Panc1 (cell line): ENCODE results near the gene PLXNA2. TPM values are rescaled to one million over a fixed set of nuclear protein-coding genes. Genes with fewer than 3 reads are reported as not detected.

ENCODE experiments used
- ATAC-seq: fragments of 200-7000 bp; cut with Tn5 transposase; 2 replicates; pipeline ENCODE4 v1.9.1; 2020; ENCODE audit warnings: mild to moderate bottlenecking, moderate library complexity
- BruUV-seq: library from RNA; stranded (reverse); fragments of 400-500 nt; replicated peaks from 2 replicates; lab custom pipeline; 2021; lab: Mats Ljungman, UMichigan
- CTCF ChIA-PET: fragments of 300-600 bp; sonication (Branson Sonifier 250); formaldehyde crosslinking; loops from one replicate; lab custom pipeline; 2022; ENCODE audit warnings: antibody characterized with exemption; lab: Charles Lee
- POLR2A ChIA-PET: fragments of 300-600 bp; sonication (Branson Sonifier 250); formaldehyde crosslinking; loops from one replicate; lab custom pipeline; 2022; ENCODE audit warnings: antibody characterized with exemption; lab: Charles Lee
- DNase-seq: peaks from one replicate; pipeline ENCODE4 v3.0.0-alpha.2; 2010; ENCODE audit warnings: low read depth, low spot score
- H3K27ac ChIP-seq: 2 replicates; pipeline ENCODE4 v1.5.1; 2011; ENCODE audit warnings: mild to moderate bottlenecking, low read length, inconsistent platforms
- H3K27me3 ChIP-seq: fragments of 200-500 bp; sonication (Bioruptor generic); 2 replicates; pipeline ENCODE4 v1.6.0; 2014; ENCODE audit warnings: low read length, inconsistent platforms; ENCODE audit not compliant: control insufficient read depth, insufficient read depth
- H3K36me3 ChIP-seq: fragments of 200-500 bp; sonication (Bioruptor generic); 2 replicates; pipeline ENCODE4 v1.5.1; 2014; ENCODE audit warnings: inconsistent platforms, mild to moderate bottlenecking, low read length, moderate library complexity; ENCODE audit not compliant: control insufficient read depth, insufficient read depth
- H3K4me1 ChIP-seq: 2 replicates; pipeline ENCODE4 v1.5.1; 2011; ENCODE audit warnings: inconsistent platforms, mild to moderate bottlenecking, low read length, moderate library complexity; ENCODE audit not compliant: control insufficient read depth, insufficient read depth
- H3K4me3 ChIP-seq, 2 experiments: 2 replicates each; pipeline ENCODE4 v1.5.1; 2011 to 2012; ENCODE audit warnings: low read depth in 2 of 2, low read length in 2 of 2, mild to moderate bottlenecking in 2 of 2, inconsistent platforms in 1 of 2, moderate library complexity in 1 of 2
- H3K9me3 ChIP-seq: fragments of 200-500 bp; sonication (Bioruptor generic); 2 replicates; pipeline ENCODE4 v1.5.1; 2014; ENCODE audit warnings: low read depth, mild to moderate bottlenecking, inconsistent platforms, low read length, moderate library complexity; ENCODE audit not compliant: control insufficient read depth, insufficient read depth
- POLR2AphosphoS5 ChIP-seq: IDR thresholded peaks from 2 replicates; pipeline ENCODE4 v1.6.1; 2012; ENCODE audit warnings: mild to moderate bottlenecking, low read depth, low read length, moderate library complexity
- SIN3A ChIP-seq: IDR thresholded peaks from 2 replicates; pipeline ENCODE4 v1.6.1; 2012; ENCODE audit warnings: low read depth, mild to moderate bottlenecking, low read length, moderate library complexity, borderline replicate concordance; ENCODE audit not compliant: insufficient read depth
- TCF7L2 ChIP-seq: IDR thresholded peaks from 2 replicates; pipeline ENCODE4 v1.6.1; 2011; ENCODE audit warnings: mild to moderate bottlenecking, low read depth, low read length, inconsistent platforms
- in situ Hi-C: cut with HindIII; loops from 2 replicates; pipeline ENCODE4 v1.10.0; 2016; ENCODE audit warnings: low sequenced_read_pairs, low pct_unique_long_range_greater_than_20kb
- intact Hi-C: fragments of 100-400 bp; cut with micrococcal nuclease; formaldehyde crosslinking; loops from one replicate; pipeline ENCODE4 v1.10.0; 2022; ENCODE audit not compliant: unreplicated experiment
- total RNA-seq: library from RNA; stranded (reverse); gene quantifications from one replicate; pipeline ENCODE4 v1.2.1, GENCODE V29; 2021; ENCODE audit not compliant: unreplicated experiment
- TF ChIP-seq, protein P1 (sequence below): fragments of 450-650 bp; IDR thresholded peaks from 2 replicates; pipeline ENCODE4 v1.5.1; 2017; ENCODE audit warnings: mild to moderate bottlenecking
- TF ChIP-seq, protein P2 (sequence below), 2 experiments: IDR thresholded peaks; 2 replicates each; pipeline ENCODE4 v1.6.1; 2011 to 2012; ENCODE audit warnings: low read depth in 2 of 2, control low read depth in 1 of 2, low read length in 1 of 2, mild to moderate bottlenecking in 1 of 2, moderate library complexity in 1 of 2; ENCODE audit not compliant: insufficient read depth in 1 of 2

Gene PLXNA2
- total RNA-seq, 1 experiment from 2014 or later: 0.98 TPM

DNA sequence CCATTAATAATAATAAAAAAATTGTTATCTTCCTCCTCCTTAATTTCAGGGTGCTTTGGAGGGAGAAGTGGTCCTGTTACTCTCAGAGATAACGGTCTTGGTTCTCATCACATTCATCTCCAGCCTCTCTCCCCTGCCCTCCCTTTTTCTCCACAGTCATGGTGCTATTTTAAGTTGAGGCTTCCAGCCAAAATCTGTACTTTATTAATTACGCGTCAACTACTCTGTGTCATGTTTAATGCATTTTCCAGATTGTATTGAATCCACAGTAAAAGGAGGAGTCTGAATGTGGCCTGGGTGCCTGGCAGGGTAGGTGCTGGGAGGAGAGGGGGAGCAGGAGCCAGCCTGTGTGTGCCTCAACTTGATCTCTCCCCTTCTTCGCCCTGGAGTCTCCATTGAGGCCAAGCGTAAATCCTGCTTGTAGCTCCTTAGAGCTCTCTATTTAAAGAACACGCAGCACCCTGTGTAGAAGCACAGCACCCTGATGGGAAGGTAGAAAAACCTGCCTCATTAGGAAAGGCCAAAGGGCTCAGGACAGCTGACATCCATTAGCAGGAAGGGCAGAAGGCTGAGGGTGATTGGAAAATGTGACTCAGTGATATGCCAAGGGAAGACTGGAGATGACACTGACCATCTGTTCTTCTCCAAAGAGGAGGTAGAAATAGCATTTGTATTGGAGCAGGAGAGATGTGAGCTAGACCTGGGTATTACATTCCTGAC lies 82.4 kb downstream of the PLXNA2 start:
- in situ Hi-C loops: no loop called here
- DNase-seq: no peak
- no peak overlapping the region for H3K27ac ChIP-seq
- no TSS peak for BruUV-seq
- peaks cover 2% of the 10 kb centered on the region; the same call in 1 of the 2 replicates for H3K27me3 ChIP-seq
- intact Hi-C loops: no loop called here
- ChIA-PET POLR2A (no interaction called here), CTCF (interaction anchor here (0.7 kb wide), 1 partner anchor 463 kb away, joined by 3 read pairs; no protein-coding TSS in a partner anchor)
- no peaks in the 10 kb centered on the region for H3K4me1 ChIP-seq
- H3K36me3 ChIP-seq: no peaks in the 10 kb centered on the region
- no peak for ATAC-seq
- H3K9me3 ChIP-seq: no peaks in the 10 kb centered on the region
- TF ChIP-seq, protein P1, sequence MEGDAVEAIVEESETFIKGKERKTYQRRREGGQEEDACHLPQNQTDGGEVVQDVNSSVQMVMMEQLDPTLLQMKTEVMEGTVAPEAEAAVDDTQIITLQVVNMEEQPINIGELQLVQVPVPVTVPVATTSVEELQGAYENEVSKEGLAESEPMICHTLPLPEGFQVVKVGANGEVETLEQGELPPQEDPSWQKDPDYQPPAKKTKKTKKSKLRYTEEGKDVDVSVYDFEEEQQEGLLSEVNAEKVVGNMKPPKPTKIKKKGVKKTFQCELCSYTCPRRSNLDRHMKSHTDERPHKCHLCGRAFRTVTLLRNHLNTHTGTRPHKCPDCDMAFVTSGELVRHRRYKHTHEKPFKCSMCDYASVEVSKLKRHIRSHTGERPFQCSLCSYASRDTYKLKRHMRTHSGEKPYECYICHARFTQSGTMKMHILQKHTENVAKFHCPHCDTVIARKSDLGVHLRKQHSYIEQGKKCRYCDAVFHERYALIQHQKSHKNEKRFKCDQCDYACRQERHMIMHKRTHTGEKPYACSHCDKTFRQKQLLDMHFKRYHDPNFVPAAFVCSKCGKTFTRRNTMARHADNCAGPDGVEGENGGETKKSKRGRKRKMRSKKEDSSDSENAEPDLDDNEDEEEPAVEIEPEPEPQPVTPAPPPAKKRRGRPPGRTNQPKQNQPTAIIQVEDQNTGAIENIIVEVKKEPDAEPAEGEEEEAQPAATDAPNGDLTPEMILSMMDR: no peak
- TF ChIP-seq SIN3A: no peak
- no peak for TF ChIP-seq TCF7L2
- no peak for TF ChIP-seq POLR2AphosphoS5
- TF ChIP-seq, protein P2, sequence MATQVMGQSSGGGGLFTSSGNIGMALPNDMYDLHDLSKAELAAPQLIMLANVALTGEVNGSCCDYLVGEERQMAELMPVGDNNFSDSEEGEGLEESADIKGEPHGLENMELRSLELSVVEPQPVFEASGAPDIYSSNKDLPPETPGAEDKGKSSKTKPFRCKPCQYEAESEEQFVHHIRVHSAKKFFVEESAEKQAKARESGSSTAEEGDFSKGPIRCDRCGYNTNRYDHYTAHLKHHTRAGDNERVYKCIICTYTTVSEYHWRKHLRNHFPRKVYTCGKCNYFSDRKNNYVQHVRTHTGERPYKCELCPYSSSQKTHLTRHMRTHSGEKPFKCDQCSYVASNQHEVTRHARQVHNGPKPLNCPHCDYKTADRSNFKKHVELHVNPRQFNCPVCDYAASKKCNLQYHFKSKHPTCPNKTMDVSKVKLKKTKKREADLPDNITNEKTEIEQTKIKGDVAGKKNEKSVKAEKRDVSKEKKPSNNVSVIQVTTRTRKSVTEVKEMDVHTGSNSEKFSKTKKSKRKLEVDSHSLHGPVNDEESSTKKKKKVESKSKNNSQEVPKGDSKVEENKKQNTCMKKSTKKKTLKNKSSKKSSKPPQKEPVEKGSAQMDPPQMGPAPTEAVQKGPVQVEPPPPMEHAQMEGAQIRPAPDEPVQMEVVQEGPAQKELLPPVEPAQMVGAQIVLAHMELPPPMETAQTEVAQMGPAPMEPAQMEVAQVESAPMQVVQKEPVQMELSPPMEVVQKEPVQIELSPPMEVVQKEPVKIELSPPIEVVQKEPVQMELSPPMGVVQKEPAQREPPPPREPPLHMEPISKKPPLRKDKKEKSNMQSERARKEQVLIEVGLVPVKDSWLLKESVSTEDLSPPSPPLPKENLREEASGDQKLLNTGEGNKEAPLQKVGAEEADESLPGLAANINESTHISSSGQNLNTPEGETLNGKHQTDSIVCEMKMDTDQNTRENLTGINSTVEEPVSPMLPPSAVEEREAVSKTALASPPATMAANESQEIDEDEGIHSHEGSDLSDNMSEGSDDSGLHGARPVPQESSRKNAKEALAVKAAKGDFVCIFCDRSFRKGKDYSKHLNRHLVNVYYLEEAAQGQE (IDR thresholded peaks at IDR 0.05; ENCODE audit: insufficient read depth in 1 of 2, low read depth in 2 of 2, low read length in 1 of 2): no peak
- no peak overlapping the region for H3K4me3 ChIP-seq

DNA sequence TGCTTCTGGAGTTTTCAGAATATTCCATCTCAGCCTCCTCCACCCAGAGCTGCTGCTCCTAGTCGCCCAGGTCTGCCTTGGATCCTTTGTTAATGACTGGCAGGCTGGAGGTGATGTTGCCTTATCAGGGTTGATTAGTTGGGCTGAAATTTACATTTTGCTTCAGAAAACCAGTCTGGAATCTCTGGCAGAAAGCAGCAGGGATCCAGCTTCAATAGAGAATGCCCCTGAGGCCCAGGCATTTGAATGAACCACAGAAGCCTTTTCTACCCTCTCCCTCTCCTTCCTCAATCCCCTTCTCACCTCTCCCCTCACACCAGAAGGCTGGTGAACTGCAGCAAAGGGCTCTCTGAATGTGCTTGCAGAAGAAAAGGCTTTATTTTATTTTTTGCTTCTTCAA lies 83.2 kb downstream of the PLXNA2 start:
- ChIA-PET CTCF (interaction anchor here (0.7 kb wide), 1 partner anchor 462 kb away, joined by 3 read pairs; no protein-coding TSS in a partner anchor), POLR2A (no interaction called here)
- in situ Hi-C loops: no loop called here
- Histone ChIP-seq H3K36me3 (no peaks in the 10 kb centered on the region), H3K4me3 (no peak overlapping the region), H3K27ac (no peak overlapping the region), H3K27me3 (peaks cover 2% of the 10 kb centered on the region; the same call in 1 of the 2 replicates), H3K4me1 (no peaks in the 10 kb centered on the region), H3K9me3 (no peaks in the 10 kb centered on the region)
- no TSS peak for BruUV-seq
- TF ChIP-seq SIN3A (no peak), POLR2AphosphoS5 (no peak), TCF7L2 (no peak)
- TF ChIP-seq, protein P2 (IDR thresholded peaks at IDR 0.05; ENCODE audit: insufficient read depth in 1 of 2, low read depth in 2 of 2, low read length in 1 of 2): no peak
- TF ChIP-seq, protein P1: no peak
- intact Hi-C loops: no loop called here
- ATAC-seq (no peak), DNase-seq (no peak)
